WTC11 (cell line): Measurements from ENCODE around the gene TTC17. TPM values are rescaled to one million over a fixed set of nuclear protein-coding genes. Genes with fewer than 3 reads are reported as not detected.
A peak's percentile ranks its signal among the peaks of the same experiment; 100 is the strongest.

Experiments used
- ATAC-seq: fragments of 200-7000 bp; cut with Tn5 transposase; 2 replicates; pipeline ENCODE4 v1.10.0; 2021; ENCODE audit warnings: mild to moderate bottlenecking, moderate library complexity
- CTCF ChIA-PET: fragments of 300-600 bp; sonication (Branson Sonifier 250); formaldehyde crosslinking; loops from one replicate; lab custom pipeline; 2021; ENCODE audit warnings: antibody characterized with exemption; lab: Charles Lee
- POLR2A ChIA-PET: fragments of 350-600 bp; sonication (Branson Sonifier 250); formaldehyde crosslinking; loops from one replicate; lab custom pipeline; 2021; ENCODE audit warnings: antibody characterized with exemption; lab: Charles Lee
- DNase-seq: peaks from one replicate; pipeline ENCODE4 v3.0.0; 2021; ENCODE audit warnings: low spot score
- H3K27ac Mint-ChIP-seq: 2 replicates; pipeline ENCODE4 v1.8.0; 2021; ENCODE audit warnings: mixed read lengths
- H3K27me3 Mint-ChIP-seq: 2 replicates; pipeline ENCODE4 v1.8.0; 2021; ENCODE audit warnings: low read depth, mild to moderate bottlenecking, moderate library complexity, mixed read lengths
- H3K36me3 Mint-ChIP-seq: 2 replicates; pipeline ENCODE4 v1.8.0; 2021; ENCODE audit warnings: mixed read lengths
- H3K4me1 Mint-ChIP-seq: 2 replicates; pipeline ENCODE4 v1.8.0; 2022; ENCODE audit warnings: mixed read lengths
- H3K4me3 Mint-ChIP-seq: 2 replicates; pipeline ENCODE4 v1.8.0; 2021; ENCODE audit warnings: mild to moderate bottlenecking, moderate library complexity, mixed read lengths
- H3K9me3 Mint-ChIP-seq: 2 replicates; pipeline ENCODE4 v1.8.0; 2021; ENCODE audit warnings: mixed read lengths
- ATF1 ChIP-seq: sonication (generic); formaldehyde crosslinking; IDR thresholded peaks from 2 replicates; pipeline ENCODE4 v1.8.1; 2023; ENCODE audit warnings: mild to moderate bottlenecking, moderate library complexity, missing genetic modification reagents
- CREM ChIP-seq: sonication (generic); formaldehyde crosslinking; IDR thresholded peaks from 2 replicates; pipeline ENCODE4 v1.8.1; 2022; ENCODE audit warnings: mild to moderate bottlenecking, missing genetic modification reagents, moderate library complexity
- ETV6 ChIP-seq: sonication (generic); formaldehyde crosslinking; IDR thresholded peaks from 2 replicates; pipeline ENCODE4 v1.8.1; 2022; ENCODE audit warnings: mild to moderate bottlenecking, missing genetic modification reagents
- GRHL2 ChIP-seq: fragments of 250-450 bp; sonication (Bioruptor Pico); IDR thresholded peaks from 2 replicates; pipeline ENCODE4 v1.8.0; 2022; ENCODE audit warnings: mild to moderate bottlenecking, moderate library complexity; ENCODE audit not compliant: insufficient replicate concordance, severe bottlenecking
- GTF2I ChIP-seq: fragments of 250-450 bp; sonication (Bioruptor Pico); conservative IDR thresholded peaks from 2 replicates; pipeline ENCODE4 v1.4.0; 2021; ENCODE audit warnings: mild to moderate bottlenecking
- HMGXB4 ChIP-seq: sonication (generic); formaldehyde crosslinking; IDR thresholded peaks from 2 replicates; pipeline ENCODE4 v1.8.1; 2023; ENCODE audit warnings: mild to moderate bottlenecking, moderate library complexity, missing genetic modification reagents
- IRF2 ChIP-seq: sonication (generic); formaldehyde crosslinking; IDR thresholded peaks from 2 replicates; pipeline ENCODE4 v1.8.0; 2022; ENCODE audit warnings: low read depth, missing genetic modification reagents, borderline replicate concordance
- JUN ChIP-seq: sonication (generic); formaldehyde crosslinking; IDR thresholded peaks from 2 replicates; pipeline ENCODE4 v1.8.0; 2023; ENCODE audit warnings: mild to moderate bottlenecking, missing genetic modification reagents
- NR1H2 ChIP-seq: sonication (generic); formaldehyde crosslinking; IDR thresholded peaks from 2 replicates; pipeline ENCODE4 v1.9.0; 2021; ENCODE audit warnings: mild to moderate bottlenecking, moderate library complexity, missing genetic modification reagents
- RELA ChIP-seq: sonication (generic); formaldehyde crosslinking; IDR thresholded peaks from 2 replicates; pipeline ENCODE4 v1.8.1; 2022; ENCODE audit warnings: missing genetic modification reagents, mild to moderate bottlenecking, borderline replicate concordance
- SOX15 ChIP-seq: fragments of 250-450 bp; sonication (Bioruptor Pico); IDR thresholded peaks from 2 replicates; pipeline ENCODE4 v1.9.0; 2021; ENCODE audit warnings: mild to moderate bottlenecking
- TEAD1 ChIP-seq: sonication (generic); formaldehyde crosslinking; IDR thresholded peaks from 2 replicates; pipeline ENCODE4 v1.8.0; 2022; ENCODE audit warnings: mild to moderate bottlenecking, missing genetic modification reagents
- ZNF263 ChIP-seq: sonication (generic); formaldehyde crosslinking; IDR thresholded peaks from 2 replicates; pipeline ENCODE4 v1.8.1; 2022; ENCODE audit warnings: low read depth, mild to moderate bottlenecking, moderate library complexity, missing genetic modification reagents
- ZNF532 ChIP-seq: fragments of 250-450 bp; sonication (Bioruptor Pico); IDR thresholded peaks from 2 replicates; pipeline ENCODE4 v1.9.0; 2021; ENCODE audit warnings: mild to moderate bottlenecking, borderline replicate concordance
- total RNA-seq: library from RNA; stranded (reverse); gene quantifications from 3 replicates; pipeline ENCODE4 v1.2.3, GENCODE V29; 2021
- TF ChIP-seq, protein P1 (sequence below): sonication (generic); formaldehyde crosslinking; IDR thresholded peaks from 2 replicates; pipeline ENCODE4 v1.8.0; 2022; ENCODE audit warnings: missing genetic modification reagents
- TF ChIP-seq, protein P2 (sequence below): sonication (generic); formaldehyde crosslinking; conservative IDR thresholded peaks from 2 replicates; pipeline ENCODE4 v1.8.1; 2022; ENCODE audit warnings: mild to moderate bottlenecking, missing genetic modification reagents
- TF ChIP-seq, protein P3 (sequence below): fragments of 250-450 bp; sonication (Bioruptor Pico); IDR thresholded peaks from 2 replicates; pipeline ENCODE4 v1.9.0; 2021; ENCODE audit warnings: mild to moderate bottlenecking
- TF ChIP-seq, protein P4 (sequence below): fragments of 250-450 bp; sonication (Bioruptor Pico); IDR thresholded peaks from 2 replicates; pipeline ENCODE4 v2.1.2; 2022; ENCODE audit warnings: mild to moderate bottlenecking, moderate library complexity
- TF ChIP-seq, protein P5 (sequence below): sonication (generic); formaldehyde crosslinking; IDR thresholded peaks from 2 replicates; pipeline ENCODE4 v1.8.1; 2022; ENCODE audit warnings: low read depth, mild to moderate bottlenecking, moderate library complexity, missing genetic modification reagents, borderline replicate concordance

Gene TTC17
- total RNA-seq, 1 experiment from 2014 or later, result 69.0 TPM

DNA sequence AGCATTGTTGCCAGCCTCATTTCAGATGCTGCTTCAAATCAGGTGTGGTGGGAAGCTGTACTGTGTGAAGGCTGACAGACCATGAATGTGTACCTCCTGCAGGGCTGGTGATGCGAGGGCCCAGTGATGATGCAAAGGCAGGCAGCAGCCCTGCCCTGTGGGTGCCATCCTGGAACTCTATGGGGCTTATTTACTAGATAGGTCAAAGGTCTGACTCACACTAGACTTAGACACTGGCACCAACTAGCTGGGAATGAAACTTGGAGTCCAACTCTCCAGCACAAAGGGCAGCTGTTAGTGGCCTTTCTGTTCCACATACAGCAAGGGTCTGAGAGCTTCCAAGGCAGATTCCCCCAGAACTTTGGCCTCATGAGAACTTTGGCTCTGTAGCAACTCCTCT is 138.4 kb downstream of the TTC17 start:
- no peak overlapping the region for H3K27ac Mint-ChIP-seq
- POLR2A ChIA-PET, result interaction anchor here (0.8 kb wide), 1 partner anchor 18 kb away, joined by 5 read pairs; no protein-coding TSS in a partner anchor
- CTCF ChIA-PET, result interaction anchor here (0.6 to 1.7 kb wide), 3 partner anchors 18 to 78 kb away, joined by 3 to 10 read pairs (median 7); no protein-coding TSS in a partner anchor

More for the DNA sequence above, 138.4 kb downstream of the TTC17 start:
- H3K27me3 Mint-ChIP-seq, result peaks cover 10% of the 10 kb centered on the region
- peak; percentile 24; the same call in 1 of the 2 replicates for ATAC-seq
- DNase-seq, result no peak
- peaks cover 29% of the 10 kb centered on the region for H3K36me3 Mint-ChIP-seq
- H3K9me3 Mint-ChIP-seq, result peaks cover 7% of the 10 kb centered on the region
- no peaks in the 10 kb centered on the region for H3K4me1 Mint-ChIP-seq
- TF ChIP-seq ZNF263 (CRISPR knock-in tag), result no peak
- no peak for TF ChIP-seq ATF1 (CRISPR knock-in tag)
- TF ChIP-seq, protein P1, sequence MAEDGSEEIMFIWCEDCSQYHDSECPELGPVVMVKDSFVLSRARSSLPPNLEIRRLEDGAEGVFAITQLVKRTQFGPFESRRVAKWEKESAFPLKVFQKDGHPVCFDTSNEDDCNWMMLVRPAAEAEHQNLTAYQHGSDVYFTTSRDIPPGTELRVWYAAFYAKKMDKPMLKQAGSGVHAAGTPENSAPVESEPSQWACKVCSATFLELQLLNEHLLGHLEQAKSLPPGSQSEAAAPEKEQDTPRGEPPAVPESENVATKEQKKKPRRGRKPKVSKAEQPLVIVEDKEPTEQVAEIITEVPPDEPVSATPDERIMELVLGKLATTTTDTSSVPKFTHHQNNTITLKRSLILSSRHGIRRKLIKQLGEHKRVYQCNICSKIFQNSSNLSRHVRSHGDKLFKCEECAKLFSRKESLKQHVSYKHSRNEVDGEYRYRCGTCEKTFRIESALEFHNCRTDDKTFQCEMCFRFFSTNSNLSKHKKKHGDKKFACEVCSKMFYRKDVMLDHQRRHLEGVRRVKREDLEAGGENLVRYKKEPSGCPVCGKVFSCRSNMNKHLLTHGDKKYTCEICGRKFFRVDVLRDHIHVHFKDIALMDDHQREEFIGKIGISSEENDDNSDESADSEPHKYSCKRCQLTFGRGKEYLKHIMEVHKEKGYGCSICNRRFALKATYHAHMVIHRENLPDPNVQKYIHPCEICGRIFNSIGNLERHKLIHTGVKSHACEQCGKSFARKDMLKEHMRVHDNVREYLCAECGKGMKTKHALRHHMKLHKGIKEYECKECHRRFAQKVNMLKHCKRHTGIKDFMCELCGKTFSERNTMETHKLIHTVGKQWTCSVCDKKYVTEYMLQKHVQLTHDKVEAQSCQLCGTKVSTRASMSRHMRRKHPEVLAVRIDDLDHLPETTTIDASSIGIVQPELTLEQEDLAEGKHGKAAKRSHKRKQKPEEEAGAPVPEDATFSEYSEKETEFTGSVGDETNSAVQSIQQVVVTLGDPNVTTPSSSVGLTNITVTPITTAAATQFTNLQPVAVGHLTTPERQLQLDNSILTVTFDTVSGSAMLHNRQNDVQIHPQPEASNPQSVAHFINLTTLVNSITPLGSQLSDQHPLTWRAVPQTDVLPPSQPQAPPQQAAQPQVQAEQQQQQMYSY (CRISPR knock-in tag), result no peak
- TF ChIP-seq, protein P2, sequence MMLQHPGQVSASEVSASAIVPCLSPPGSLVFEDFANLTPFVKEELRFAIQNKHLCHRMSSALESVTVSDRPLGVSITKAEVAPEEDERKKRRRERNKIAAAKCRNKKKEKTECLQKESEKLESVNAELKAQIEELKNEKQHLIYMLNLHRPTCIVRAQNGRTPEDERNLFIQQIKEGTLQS (CRISPR knock-in tag), result no peak
- TF ChIP-seq CREM, result no peak
- TF ChIP-seq, protein P3, sequence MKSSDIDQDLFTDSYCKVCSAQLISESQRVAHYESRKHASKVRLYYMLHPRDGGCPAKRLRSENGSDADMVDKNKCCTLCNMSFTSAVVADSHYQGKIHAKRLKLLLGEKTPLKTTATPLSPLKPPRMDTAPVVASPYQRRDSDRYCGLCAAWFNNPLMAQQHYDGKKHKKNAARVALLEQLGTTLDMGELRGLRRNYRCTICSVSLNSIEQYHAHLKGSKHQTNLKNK, result no peak
- TF ChIP-seq TEAD1 (CRISPR knock-in tag), result no peak
- no peak for TF ChIP-seq GRHL2 (CRISPR knock-in tag)
- TF ChIP-seq RELA (CRISPR knock-in tag), result no peak
- TF ChIP-seq, protein P4, sequence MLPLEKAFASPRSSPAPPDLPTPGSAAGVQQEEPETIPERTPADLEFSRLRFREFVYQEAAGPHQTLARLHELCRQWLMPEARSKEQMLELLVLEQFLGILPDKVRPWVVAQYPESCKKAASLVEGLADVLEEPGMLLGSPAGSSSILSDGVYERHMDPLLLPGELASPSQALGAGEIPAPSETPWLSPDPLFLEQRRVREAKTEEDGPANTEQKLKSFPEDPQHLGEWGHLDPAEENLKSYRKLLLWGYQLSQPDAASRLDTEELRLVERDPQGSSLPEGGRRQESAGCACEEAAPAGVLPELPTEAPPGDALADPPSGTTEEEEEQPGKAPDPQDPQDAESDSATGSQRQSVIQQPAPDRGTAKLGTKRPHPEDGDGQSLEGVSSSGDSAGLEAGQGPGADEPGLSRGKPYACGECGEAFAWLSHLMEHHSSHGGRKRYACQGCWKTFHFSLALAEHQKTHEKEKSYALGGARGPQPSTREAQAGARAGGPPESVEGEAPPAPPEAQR (CRISPR knock-in tag), result no peak
- no peak for TF ChIP-seq ETV6
- no peak for TF ChIP-seq ZNF532 (CRISPR knock-in tag)
- no peak for TF ChIP-seq SOX15 (CRISPR knock-in tag)
- no peak for TF ChIP-seq HMGXB4
- TF ChIP-seq JUN (CRISPR knock-in tag), result no peak
- TF ChIP-seq, protein P5, sequence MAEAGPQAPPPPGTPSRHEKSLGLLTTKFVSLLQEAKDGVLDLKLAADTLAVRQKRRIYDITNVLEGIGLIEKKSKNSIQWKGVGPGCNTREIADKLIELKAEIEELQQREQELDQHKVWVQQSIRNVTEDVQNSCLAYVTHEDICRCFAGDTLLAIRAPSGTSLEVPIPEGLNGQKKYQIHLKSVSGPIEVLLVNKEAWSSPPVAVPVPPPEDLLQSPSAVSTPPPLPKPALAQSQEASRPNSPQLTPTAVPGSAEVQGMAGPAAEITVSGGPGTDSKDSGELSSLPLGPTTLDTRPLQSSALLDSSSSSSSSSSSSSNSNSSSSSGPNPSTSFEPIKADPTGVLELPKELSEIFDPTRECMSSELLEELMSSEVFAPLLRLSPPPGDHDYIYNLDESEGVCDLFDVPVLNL (CRISPR knock-in tag), result no peak
- no peak for TF ChIP-seq GTF2I (CRISPR knock-in tag)
- TF ChIP-seq NR1H2 (CRISPR knock-in tag), result no peak
- TF ChIP-seq IRF2 (CRISPR knock-in tag), result no peak
- TF ChIP-seq, all 79 proteins: peak for 0
- H3K4me3 Mint-ChIP-seq, result no peak overlapping the region
